PC-9 (cell line): Measurements from ENCODE around the gene RPL37. TPM values are rescaled to one million over a fixed set of nuclear protein-coding genes. Genes with fewer than 3 reads are reported as not detected.
"Not testable (repeated sequence)": the region's sequence is repeated elsewhere in the genome, so short reads cannot be mapped to it uniquely, and the experiment has no call there.

Source experiments
- Bru-seq: library from RNA; stranded (reverse); fragments of 400-500 nt; gene quantifications from one replicate; lab custom pipeline; 2021; lab: Mats Ljungman, UMichigan
- BruChase-seq, 2 experiments: library from RNA; stranded (reverse); fragments of 400-500 nt; gene quantifications; one replicate each; lab custom pipeline; 2021; lab: Mats Ljungman, UMichigan
- BruUV-seq: library from RNA; stranded (reverse); fragments of 400-500 nt; replicated peaks from 2 replicates; lab custom pipeline; 2021; lab: Mats Ljungman, UMichigan
- CTCF ChIA-PET: fragments of 300-600 bp; sonication (Branson Sonifier 250); formaldehyde crosslinking; loops from one replicate; lab custom pipeline; 2022; ENCODE audit warnings: antibody characterized with exemption; lab: Charles Lee
- POLR2A ChIA-PET: fragments of 300-600 bp; sonication (Branson Sonifier 250); formaldehyde crosslinking; loops from one replicate; lab custom pipeline; 2022; ENCODE audit warnings: antibody characterized with exemption; ENCODE audit not compliant: unreplicated experiment; lab: Charles Lee
- DNase-seq, 2 experiments: peaks; one replicate each; pipeline versions ENCODE4 v3.0.0 to v3.0.0-alpha.2; 2015 to 2022; ENCODE audit warnings: mixed read lengths in 1 of 2
- H2AFZ ChIP-seq: fragments of 200-600 bp; sonication (generic); 2 replicates; pipeline ENCODE4 v1.8.1; 2017; ENCODE audit warnings: antibody characterized with exemption
- H3F3A ChIP-seq: fragments of 200-600 bp; sonication (generic); 2 replicates; pipeline ENCODE4 v1.8.1; 2017; ENCODE audit warnings: antibody characterized with exemption, mild to moderate bottlenecking, low read depth; ENCODE audit not compliant: insufficient read depth
- H3K27ac ChIP-seq: fragments of 200-600 bp; sonication (generic); 2 replicates; pipeline ENCODE4 v1.6.1; 2016; ENCODE audit warnings: mixed run types
- H3K27me3 ChIP-seq: fragments of 200-600 bp; sonication (generic); 2 replicates; pipeline ENCODE4 v1.6.1; 2016; ENCODE audit warnings: low read depth, mixed run types; ENCODE audit not compliant: insufficient read depth
- H3K36me3 ChIP-seq: fragments of 200-600 bp; sonication (generic); 2 replicates; pipeline ENCODE4 v1.6.1; 2016; ENCODE audit warnings: low read depth, mixed run types
- H3K4me1 ChIP-seq: fragments of 200-600 bp; sonication (generic); replicated peaks from 2 replicates; pipeline ENCODE4 v1.6.1; 2016; ENCODE audit warnings: mixed run types; ENCODE audit not compliant: insufficient read depth
- H3K4me2 ChIP-seq: fragments of 200-600 bp; sonication (generic); 2 replicates; pipeline ENCODE4 v1.6.1; 2017; ENCODE audit warnings: mixed run types
- H3K4me3 ChIP-seq: fragments of 200-600 bp; sonication (generic); 2 replicates; pipeline ENCODE4 v1.6.1; 2016; ENCODE audit warnings: mixed run types
- H3K79me2 ChIP-seq: fragments of 200-600 bp; sonication (generic); 2 replicates; pipeline ENCODE4 v1.6.1; 2017; ENCODE audit warnings: low read depth, mixed run types
- H3K9me2 ChIP-seq: fragments of 200-600 bp; sonication (generic); 2 replicates; pipeline ENCODE4 v1.8.1; 2017; ENCODE audit warnings: mild to moderate bottlenecking; ENCODE audit not compliant: insufficient read depth
- H3K9me3 ChIP-seq: fragments of 200-600 bp; sonication (generic); 2 replicates; pipeline ENCODE4 v1.8.1; 2016; ENCODE audit warnings: low read depth; ENCODE audit not compliant: insufficient read depth
- H4K20me1 ChIP-seq: fragments of 200-600 bp; sonication (generic); 2 replicates; pipeline ENCODE4 v1.8.1; 2017; ENCODE audit not compliant: insufficient read depth
- CTCF ChIP-seq: fragments of 200-600 bp; sonication (generic); conservative IDR thresholded peaks from 2 replicates; pipeline ENCODE4 v1.6.1; 2017; ENCODE audit warnings: mixed run types, antibody characterized with exemption, mild to moderate bottlenecking, moderate library complexity
- EZH2 ChIP-seq: fragments of 200-600 bp; sonication (generic); IDR thresholded peaks from 2 replicates; pipeline ENCODE4 v1.8.0; 2017; ENCODE audit warnings: antibody characterized with exemption, low read depth
- intact Hi-C: fragments of 100-400 bp; cut with micrococcal nuclease; formaldehyde crosslinking; loops from one replicate; pipeline ENCODE4 v1.10.0; 2022; ENCODE audit not compliant: unreplicated experiment
- long read RNA-seq: library from polyadenylated mRNA; stranded (forward); transcript quantifications from one replicate; pipeline ENCODE4 v2.0.0, GENCODE V29; 2022
- total RNA-seq: library from RNA; stranded (reverse); gene quantifications from 2 replicates; pipeline ENCODE4 v1.2.3, GENCODE V29; 2021

The RPL37 gene
- total RNA-seq: 3,889 and 3,938 TPM in 2 replicates
- percentile 100 among the genes with signal in this experiment for Bru-seq, nascent RNA
- BruChase-seq, experiment 1, labeled RNA remaining after a 2-hour chase: percentile 99 among the genes with signal in this experiment
- percentile 97 among the genes with signal in this experiment for BruChase-seq, experiment 2, labeled RNA remaining after a 6-hour chase
- long read RNA-seq, full-length matches to known transcripts: 1,426 of 2,076 reads
- long read RNA-seq, partial matches to known transcripts: 622 of 2,076 reads
- long read RNA-seq, other reads (novel, unspliced or antisense): 28 of 2,076 reads

GRCh38 chr5:40834849-40835787, at the start of gene RPL37:
Gene RPL37 (minus strand): TSS chr5:40835222. CDS start chr5:40835185, 37 bp downstream.
- Histone ChIP-seq H3K4me3 (peak within 1 kb of the TSS; percentile 86), H4K20me1 (peaks cover 40% of the 10 kb centered on the region), H3K27me3 (no peaks in the 10 kb centered on the region), H3K79me2 (peaks cover 56% of the 10 kb centered on the region), H3K4me2 (peak within 1 kb of the TSS; percentile 99), H3K9me3 (no peaks in the 10 kb centered on the region), H3K9me2 (no peaks in the 10 kb centered on the region), H3F3A (peaks cover 63% of the 10 kb centered on the region), H3K27ac (peak within 1 kb of the TSS; percentile 96), H3K36me3 (peaks cover 46% of the 10 kb centered on the region), H3K4me1 (peaks cover 43% of the 10 kb centered on the region), H2AFZ (peak within 1 kb of the TSS; percentile 91)
- intact Hi-C loops: loop anchor here (1.0 to 5.0 kb wide), 4 partner anchors 37 to 1067 kb away; partner anchors contain the start of genes PRKAA1, PTGER4, RIMOC1 and TTC33
- POLR2A ChIA-PET: interaction anchor here (0.6 to 1.0 kb wide), 9 partner anchors 36 to 1735 kb away, joined by 3 to 7 read pairs (median 5); no protein-coding TSS in a partner anchor
- DNase-seq: peak; percentile 97 to 100
- no peak for TF ChIP-seq EZH2
- TSS peak; percentile 99 for BruUV-seq
- CTCF ChIA-PET: interaction anchor here (0.5 to 1.2 kb wide), 4 partner anchors 33 to 1262 kb away, joined by 3 to 20 read pairs (median 6); partner anchors contain the start of gene PRKAA1

GRCh38 chr5:40883051-40883450, 48.0 kb upstream of the RPL37 start:
- intact Hi-C loops, H3K27me3 ChIP-seq, H3K9me3 ChIP-seq, H3K79me2 ChIP-seq, H3K36me3 ChIP-seq, DNase-seq, H4K20me1 ChIP-seq, H3K4me2 ChIP-seq, H3K27ac ChIP-seq, H3K4me1 ChIP-seq, H2AFZ ChIP-seq, H3F3A ChIP-seq, H3K9me2 ChIP-seq, CTCF ChIA-PET, POLR2A ChIA-PET, H3K4me3 ChIP-seq, BruUV-seq: not testable (repeated sequence)

- intact Hi-C loops: no loop called here
- Histone ChIP-seq H3K79me2 (no peaks in the 10 kb centered on the region), H3K27me3 (no peaks in the 10 kb centered on the region), H4K20me1 (no peaks in the 10 kb centered on the region), H3K9me3 (peaks cover 15% of the 10 kb centered on the region), H2AFZ (no peak overlapping the region), H3K4me3 (no peak overlapping the region), H3K4me2 (no peak overlapping the region), H3F3A (no peaks in the 10 kb centered on the region; the same call in 1 of the 2 replicates), H3K4me1 (no peaks in the 10 kb centered on the region), H3K36me3 (no peaks in the 10 kb centered on the region), H3K9me2 (no peaks in the 10 kb centered on the region), H3K27ac (no peak overlapping the region)
- DNase-seq: peak in 1 of 2 experiments; percentile 19
- TF ChIP-seq EZH2: no peak
- TF ChIP-seq CTCF: no peak
- BruUV-seq: no TSS peak
- ChIA-PET CTCF (no interaction called here), POLR2A (no interaction called here)
These were observed 47.3 kb upstream of the RPL37 start for GRCh38 chr5:40882291-40882690.
